Measurements from ENCODE around the gene ASB7.

DNA sequence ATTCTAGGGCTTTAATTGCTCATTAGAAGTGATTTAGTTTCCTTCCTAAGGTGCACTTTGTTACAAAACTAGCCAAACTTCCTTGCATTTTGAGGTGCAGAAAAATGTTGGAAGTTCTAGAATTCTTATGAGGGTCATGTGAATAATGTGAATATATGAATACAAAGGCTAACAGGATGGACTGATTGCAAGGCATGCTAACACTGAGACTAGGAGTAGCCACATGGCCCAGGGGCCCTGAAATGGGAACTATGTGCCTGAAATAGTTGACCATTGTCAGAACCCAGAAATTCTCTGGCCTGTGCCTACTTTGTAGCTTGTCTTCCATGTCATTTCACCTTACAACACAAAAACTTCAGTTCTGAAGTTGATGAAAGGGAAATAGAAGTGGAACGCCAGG, 10.8 kb downstream of the ASB7 start:
- TF ChIP-seq, protein P1, sequence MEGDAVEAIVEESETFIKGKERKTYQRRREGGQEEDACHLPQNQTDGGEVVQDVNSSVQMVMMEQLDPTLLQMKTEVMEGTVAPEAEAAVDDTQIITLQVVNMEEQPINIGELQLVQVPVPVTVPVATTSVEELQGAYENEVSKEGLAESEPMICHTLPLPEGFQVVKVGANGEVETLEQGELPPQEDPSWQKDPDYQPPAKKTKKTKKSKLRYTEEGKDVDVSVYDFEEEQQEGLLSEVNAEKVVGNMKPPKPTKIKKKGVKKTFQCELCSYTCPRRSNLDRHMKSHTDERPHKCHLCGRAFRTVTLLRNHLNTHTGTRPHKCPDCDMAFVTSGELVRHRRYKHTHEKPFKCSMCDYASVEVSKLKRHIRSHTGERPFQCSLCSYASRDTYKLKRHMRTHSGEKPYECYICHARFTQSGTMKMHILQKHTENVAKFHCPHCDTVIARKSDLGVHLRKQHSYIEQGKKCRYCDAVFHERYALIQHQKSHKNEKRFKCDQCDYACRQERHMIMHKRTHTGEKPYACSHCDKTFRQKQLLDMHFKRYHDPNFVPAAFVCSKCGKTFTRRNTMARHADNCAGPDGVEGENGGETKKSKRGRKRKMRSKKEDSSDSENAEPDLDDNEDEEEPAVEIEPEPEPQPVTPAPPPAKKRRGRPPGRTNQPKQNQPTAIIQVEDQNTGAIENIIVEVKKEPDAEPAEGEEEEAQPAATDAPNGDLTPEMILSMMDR (IDR thresholded peaks at IDR 0.05), result no peak
- TF ChIP-seq POLR2A (IDR thresholded peaks at IDR 0.05), result no peak
